GM19351 (cell line): ENCODE data around the gene C3orf70.

Experiments
- ATAC-seq: cut with Tn5 transposase; IDR thresholded peaks from one replicate; pipeline ENCODE4 v1.9.1; 2021; ENCODE audit warnings: mild to moderate bottlenecking, moderate library complexity; ENCODE audit not compliant: unreplicated experiment

The C3orf70 gene

GRCh38 chr3:185089343-185089742 is 63.5 kb downstream of the C3orf70 start:
- no peak for ATAC-seq

- no peak for ATAC-seq
These were observed 65.4 kb downstream of the C3orf70 start for GRCh38 chr3:185087419-185087818.

DNA sequence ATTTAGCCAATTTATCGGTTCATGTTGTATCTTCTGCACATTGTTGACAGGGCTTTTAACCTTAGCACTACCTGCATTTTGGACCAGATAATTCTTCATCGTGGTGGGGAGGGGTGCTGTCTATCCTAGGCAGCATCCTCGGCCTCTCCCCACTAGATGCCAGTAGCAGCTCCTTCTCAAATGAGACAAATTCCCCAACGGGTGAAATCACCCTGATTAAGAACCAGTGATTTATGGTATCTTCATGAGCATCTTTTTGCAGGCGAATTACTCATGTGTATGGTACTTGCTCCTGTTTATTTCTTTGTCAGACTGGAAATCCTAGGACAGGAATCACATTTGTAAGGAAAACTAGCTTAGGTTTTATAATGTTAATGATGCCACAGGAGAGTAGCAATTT is 68.0 kb downstream of the C3orf70 start:
- no peak for ATAC-seq

DNA sequence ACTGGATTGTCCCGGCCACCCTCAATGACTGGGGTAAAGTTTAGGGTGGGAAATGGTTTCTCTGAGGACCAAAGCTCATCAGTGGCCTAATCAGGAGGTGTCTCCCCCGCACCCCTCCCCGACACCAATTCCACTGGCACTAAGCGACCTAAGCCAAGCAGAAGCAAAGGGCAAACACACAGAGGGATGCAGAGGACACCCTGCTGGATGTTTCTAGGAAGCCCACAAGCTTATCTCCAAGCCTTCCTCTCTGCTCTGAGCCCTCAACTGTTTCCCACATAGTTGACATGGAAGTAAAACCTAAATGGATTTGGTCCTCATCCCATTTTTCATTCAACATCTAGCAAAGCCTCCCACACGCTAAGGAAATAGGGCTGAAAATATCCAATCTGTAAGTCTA is 68.5 kb downstream of the C3orf70 start:
- no peak for ATAC-seq

GRCh38 chr3:185082829-185083228 is 70.0 kb downstream of the C3orf70 start:
- ATAC-seq = no peak

GRCh38 chr3:185082149-185082548 is 70.7 kb downstream of the C3orf70 start:
- ATAC-seq = no peak

DNA sequence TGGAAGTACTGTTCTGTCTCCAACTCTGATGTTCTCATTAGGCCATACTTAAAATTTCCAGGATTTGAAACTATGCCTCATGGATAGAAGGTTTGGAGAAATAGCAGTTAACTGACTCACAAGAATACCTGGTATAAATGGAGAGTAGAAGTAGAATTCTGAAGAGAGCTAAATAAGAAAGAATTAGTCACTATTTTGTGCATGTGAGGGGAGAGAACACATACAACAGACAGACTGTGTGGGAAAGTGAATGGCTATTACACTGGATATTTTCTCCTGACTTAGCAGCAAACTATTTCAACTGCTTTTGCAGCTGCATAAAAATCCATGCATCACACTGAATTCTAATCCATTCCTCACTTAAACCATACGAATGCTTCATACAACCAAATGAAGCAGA is 71.3 kb downstream of the C3orf70 start:
- ATAC-seq = no peak

- no peak for ATAC-seq
These were observed 73.2 kb downstream of the C3orf70 start for GRCh38 chr3:185079625-185080024.

DNA sequence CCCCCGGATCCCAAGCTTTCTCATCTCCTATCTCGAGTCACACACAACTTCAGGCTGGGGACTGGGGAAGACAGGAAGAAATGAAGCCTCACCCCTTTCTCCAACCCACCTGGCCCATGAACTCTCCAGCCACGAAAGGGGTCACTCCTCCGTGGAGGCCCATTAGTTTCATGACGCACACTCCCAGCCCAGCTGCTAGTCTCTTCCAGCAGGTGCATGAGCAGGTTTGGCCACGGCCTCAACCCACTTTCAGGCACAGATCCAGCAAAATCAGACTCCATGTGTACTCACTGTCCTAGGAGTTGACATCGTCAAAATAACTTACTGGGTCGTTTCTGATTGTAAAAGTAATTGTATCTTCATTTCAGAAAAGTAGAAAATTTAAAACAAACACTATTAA is 76.6 kb downstream of the C3orf70 start:
- ATAC-seq = no peak

GRCh38 chr3:185075547-185075946 is 77.3 kb downstream of the C3orf70 start:
- no peak for ATAC-seq

DNA sequence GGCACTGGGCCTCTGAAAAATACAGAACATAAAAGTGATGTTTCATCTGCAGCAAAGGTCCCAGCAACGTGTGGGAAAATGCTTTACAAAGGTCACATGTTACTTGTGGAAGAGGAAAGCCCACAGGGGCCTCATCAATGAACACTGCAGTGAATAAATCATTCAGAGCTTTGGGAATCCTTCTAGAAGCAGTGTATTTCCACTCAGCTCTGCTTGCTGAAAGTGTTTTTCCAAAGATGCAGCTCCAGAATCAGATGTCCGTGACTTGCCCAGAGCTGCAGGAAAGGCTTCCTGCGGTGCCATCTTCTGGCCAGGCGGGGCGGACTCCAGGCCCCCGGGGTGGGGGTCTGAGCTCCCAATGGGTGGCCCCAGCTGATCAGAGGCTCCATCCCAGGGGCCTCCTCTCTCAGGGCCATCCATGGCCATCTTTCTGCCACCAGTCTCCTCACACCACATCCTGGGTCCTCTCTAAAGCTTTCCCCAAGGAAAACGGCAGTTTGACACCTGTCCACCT is 81.5 kb downstream of the C3orf70 start:
- no peak for ATAC-seq

- ATAC-seq = no peak
These were observed 82.2 kb downstream of the C3orf70 start for GRCh38 chr3:185070491-185071286.

GRCh38 chr3:185069037-185070030 is 83.5 kb downstream of the C3orf70 start:
- ATAC-seq = no peak

DNA sequence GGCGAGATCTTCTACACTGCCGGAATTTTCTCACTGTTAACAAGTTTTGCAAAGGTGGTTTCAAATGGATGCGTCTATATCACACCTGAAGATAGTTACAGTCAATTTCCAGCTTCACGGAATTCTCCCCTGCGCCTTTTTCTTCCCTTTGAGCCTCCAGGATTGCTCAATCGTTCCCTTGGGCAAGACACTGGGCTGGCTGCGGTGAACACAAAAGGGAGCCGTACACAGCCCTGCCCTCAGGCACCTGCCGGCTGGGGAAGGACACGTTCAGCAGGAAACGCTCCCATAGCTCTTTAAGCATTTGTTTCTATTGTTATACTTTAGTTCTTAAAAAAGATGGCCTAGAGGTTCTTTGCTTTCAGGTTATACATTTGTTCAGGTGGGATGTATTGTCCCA is 85.7 kb downstream of the C3orf70 start:
- no peak for ATAC-seq

DNA sequence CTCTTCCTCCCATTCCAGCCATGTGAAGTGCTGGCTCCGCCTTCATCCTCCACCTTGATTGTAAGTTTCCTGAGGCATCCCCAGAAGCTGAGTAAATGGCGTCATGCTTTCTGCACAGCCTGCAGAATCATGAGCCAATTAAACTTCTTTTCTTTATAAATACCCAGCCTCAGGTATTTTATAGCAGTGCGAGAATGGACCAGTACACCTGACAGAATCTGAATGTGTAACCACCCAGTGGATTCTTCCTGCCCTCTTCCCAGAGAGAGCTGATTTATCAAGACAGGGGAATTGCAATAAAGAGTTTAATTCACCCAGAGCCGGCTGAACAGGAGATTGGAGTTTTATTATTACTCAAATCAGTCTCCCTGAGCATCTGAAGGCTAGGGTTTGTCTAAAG is 86.6 kb downstream of the C3orf70 start:
- ATAC-seq = no peak

- ATAC-seq = no peak
These were observed 87.8 kb downstream of the C3orf70 start for GRCh38 chr3:185065059-185065458.

GRCh38 chr3:185063431-185063830 is 89.4 kb downstream of the C3orf70 start:
- ATAC-seq = no peak

GRCh38 chr3:185062191-185062590 is 90.7 kb downstream of the C3orf70 start:
- ATAC-seq = no peak

- no peak for ATAC-seq
These were observed 92.2 kb downstream of the C3orf70 start for GRCh38 chr3:185060655-185061054.

- no peak for ATAC-seq
These were observed 93.1 kb downstream of the C3orf70 start for GRCh38 chr3:185059766-185060165.

- ATAC-seq = no peak
These were observed 94.1 kb downstream of the C3orf70 start for GRCh38 chr3:185058796-185059195.

DNA sequence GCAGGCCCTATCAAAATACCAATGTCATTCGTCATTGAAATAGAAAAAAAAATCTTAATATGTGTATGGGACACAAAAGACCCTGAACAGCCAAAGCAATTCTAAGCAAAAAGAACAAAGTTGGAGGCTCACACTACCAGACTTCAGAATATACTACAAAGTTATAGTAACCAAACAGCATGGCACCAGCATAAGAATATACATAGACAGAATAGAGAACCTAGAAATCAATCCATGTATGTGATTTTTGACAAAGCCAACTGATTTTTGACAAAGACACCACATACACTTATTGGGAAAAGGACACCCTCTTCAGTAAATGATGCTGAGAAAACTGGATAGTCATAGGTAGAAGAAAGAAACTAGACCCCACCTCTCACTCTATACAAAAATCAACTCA is 95.0 kb downstream of the C3orf70 start:
- no peak for ATAC-seq
